Activated CD4-positive, alpha-beta T cell treated with anti-CD3 and anti-CD28 coated beads, Interleukin-2, amount 10 ng/mL, durations not matched to agents 24 days and 14 days (primary cell): ENCODE measurements around the gene LTB. TPM values are rescaled to one million over a fixed set of nuclear protein-coding genes. Genes with fewer than 3 reads are reported as not detected.

Experiments used
- DNase-seq: peaks from one replicate; pipeline ENCODE4 v3.0.0; 2022
- H3K27ac Mint-ChIP-seq: one replicate; pipeline ENCODE4 v1.8.0; 2022; ENCODE audit warnings: mild to moderate bottlenecking, mixed read lengths
- H3K27me3 Mint-ChIP-seq: one replicate; pipeline ENCODE4 v1.8.0; 2022; ENCODE audit warnings: mixed read lengths
- H3K36me3 Mint-ChIP-seq: one replicate; pipeline ENCODE4 v1.8.0; 2022; ENCODE audit warnings: low read depth, mild to moderate bottlenecking, mixed read lengths
- H3K4me1 Mint-ChIP-seq: one replicate; pipeline ENCODE4 v1.8.0; 2021; ENCODE audit warnings: mixed read lengths
- H3K4me3 Mint-ChIP-seq: one replicate; pipeline ENCODE4 v1.8.0; 2022; ENCODE audit warnings: mild to moderate bottlenecking, moderate library complexity, mixed read lengths
- H3K9me3 Mint-ChIP-seq: one replicate; pipeline ENCODE4 v1.8.0; 2021; ENCODE audit warnings: mixed read lengths
- intact Hi-C: fragments of 100-400 bp; cut with micrococcal nuclease; formaldehyde crosslinking; loops from one replicate; pipeline ENCODE4 v1.15.1; 2023
- total RNA-seq: library from RNA; stranded (reverse); gene quantifications from 2 replicates; pipeline ENCODE4 v1.2.3, GENCODE V29; 2022

Gene LTB
- 134 and 136 TPM in 2 replicates for total RNA-seq

- Mint-ChIP-seq H3K27me3 (no peaks in the 10 kb centered on the region), H3K9me3 (no peaks in the 10 kb centered on the region), H3K4me1 (peaks cover 64% of the 10 kb centered on the region), H3K27ac (peak within 1 kb of the TSS; percentile 91), H3K4me3 (peak within 1 kb of the TSS; percentile 94), H3K36me3 (peaks cover 48% of the 10 kb centered on the region)
- peak; percentile 92 for DNase-seq
- intact Hi-C loops, result loop anchor here (5.0 kb wide), 2 partner anchors 90 to 155 kb away; partner anchors contain the start of gene CLIC1
Observed at GRCh38 chr6:31582230-31582643, at the start of gene LTB. TSS of gene LTB (minus strand) at chr6:31582424. CDS start at chr6:31582417, 7 bp downstream.

- Mint-ChIP-seq H3K9me3 (no peaks in the 10 kb centered on the region), H3K4me3 (no peak overlapping the region), H3K27ac (no peak overlapping the region), H3K4me1 (peaks cover 11% of the 10 kb centered on the region), H3K27me3 (no peaks in the 10 kb centered on the region), H3K36me3 (peaks cover 77% of the 10 kb centered on the region)
- DNase-seq, result no peak
- intact Hi-C loops, result no loop called here
Observed at GRCh38 chr6:31631681-31632278, 49.6 kb upstream of the LTB start.

GRCh38 chr6:31631209-31631608, 49.0 kb upstream of the LTB start:
- intact Hi-C loops, result no loop called here
- Mint-ChIP-seq H3K36me3 (peaks cover 78% of the 10 kb centered on the region), H3K9me3 (no peaks in the 10 kb centered on the region), H3K4me3 (no peak overlapping the region), H3K27me3 (no peaks in the 10 kb centered on the region), H3K27ac (no peak overlapping the region), H3K4me1 (peaks cover 13% of the 10 kb centered on the region)
- no peak for DNase-seq

- intact Hi-C loops, result no loop called here
- no peak for DNase-seq
- Mint-ChIP-seq H3K27me3 (no peaks in the 10 kb centered on the region), H3K27ac (peak overlapping the region; percentile 60), H3K9me3 (no peaks in the 10 kb centered on the region), H3K4me3 (no peak overlapping the region), H3K4me1 (peaks cover 15% of the 10 kb centered on the region), H3K36me3 (peaks cover 78% of the 10 kb centered on the region)
Observed at GRCh38 chr6:31630177-31630934, 48.1 kb upstream of the LTB start.

GRCh38 chr6:31629014-31629413, 46.8 kb upstream of the LTB start:
- Mint-ChIP-seq H3K4me3 (no peak overlapping the region), H3K36me3 (peaks cover 79% of the 10 kb centered on the region), H3K4me1 (peaks cover 14% of the 10 kb centered on the region), H3K27me3 (no peaks in the 10 kb centered on the region), H3K9me3 (no peaks in the 10 kb centered on the region), H3K27ac (no peak overlapping the region)
- DNase-seq, result no peak
- intact Hi-C loops, result no loop called here

GRCh38 chr6:31627690-31628287, 45.6 kb upstream of the LTB start:
- H3K27ac Mint-ChIP-seq, result no peak overlapping the region
- H3K9me3 Mint-ChIP-seq, result no peaks in the 10 kb centered on the region
- DNase-seq, result no peak
- H3K4me1 Mint-ChIP-seq, result peaks cover 17% of the 10 kb centered on the region
- H3K27me3 Mint-ChIP-seq, result no peaks in the 10 kb centered on the region
- H3K4me3 Mint-ChIP-seq, result no peak overlapping the region
- intact Hi-C loops, result no loop called here
- peaks cover 83% of the 10 kb centered on the region for H3K36me3 Mint-ChIP-seq

GRCh38 chr6:31626952-31627351, 44.7 kb upstream of the LTB start:
- Mint-ChIP-seq H3K36me3 (peaks cover 87% of the 10 kb centered on the region), H3K4me1 (peaks cover 26% of the 10 kb centered on the region), H3K9me3 (no peaks in the 10 kb centered on the region), H3K27me3 (no peaks in the 10 kb centered on the region), H3K4me3 (no peak overlapping the region), H3K27ac (no peak overlapping the region)
- no peak for DNase-seq
- intact Hi-C loops, result no loop called here

GRCh38 chr6:31624070-31624469, 41.8 kb upstream of the LTB start:
- Mint-ChIP-seq H3K9me3 (no peaks in the 10 kb centered on the region), H3K27ac (no peak overlapping the region), H3K4me1 (peaks cover 33% of the 10 kb centered on the region), H3K27me3 (no peaks in the 10 kb centered on the region), H3K4me3 (no peak overlapping the region), H3K36me3 (peaks cover 75% of the 10 kb centered on the region)
- no peak for DNase-seq
- intact Hi-C loops, result no loop called here

- Mint-ChIP-seq H3K36me3 (peaks cover 68% of the 10 kb centered on the region), H3K27me3 (no peaks in the 10 kb centered on the region), H3K4me1 (peaks cover 35% of the 10 kb centered on the region), H3K4me3 (peak overlapping the region; percentile 90), H3K27ac (peak overlapping the region; percentile 87), H3K9me3 (no peaks in the 10 kb centered on the region)
- no peak for DNase-seq
- intact Hi-C loops, result no loop called here
Observed at GRCh38 chr6:31622684-31623091, 40.5 kb upstream of the LTB start.

- intact Hi-C loops, result loop anchor here (2.0 kb wide), 2 partner anchors 41 to 117 kb away; no protein-coding TSS in a partner anchor
- H3K4me1 Mint-ChIP-seq, result peaks cover 30% of the 10 kb centered on the region
- H3K36me3 Mint-ChIP-seq, result peaks cover 63% of the 10 kb centered on the region
- no peak for DNase-seq
- no peaks in the 10 kb centered on the region for H3K9me3 Mint-ChIP-seq
- peak overlapping the region; percentile 90 for H3K4me3 Mint-ChIP-seq
- H3K27me3 Mint-ChIP-seq, result no peaks in the 10 kb centered on the region
- H3K27ac Mint-ChIP-seq, result peak overlapping the region; percentile 87
Observed at GRCh38 chr6:31621991-31622390, 39.8 kb upstream of the LTB start.

- H3K27me3 Mint-ChIP-seq, result no peaks in the 10 kb centered on the region
- H3K9me3 Mint-ChIP-seq, result no peaks in the 10 kb centered on the region
- intact Hi-C loops, result loop anchor here (2.0 kb wide), 2 partner anchors 41 to 117 kb away; no protein-coding TSS in a partner anchor
- H3K27ac Mint-ChIP-seq, result peak overlapping the region; percentile 87
- peaks cover 66% of the 10 kb centered on the region for H3K36me3 Mint-ChIP-seq
- H3K4me3 Mint-ChIP-seq, result peak overlapping the region; percentile 90
- no peak for DNase-seq
- H3K4me1 Mint-ChIP-seq, result peaks cover 34% of the 10 kb centered on the region
Observed at GRCh38 chr6:31621320-31621939, 39.2 kb upstream of the LTB start.

GRCh38 chr6:31620586-31621319, 38.5 kb upstream of the LTB start, which contains the start of gene PRRC2A:
TSS of gene PRRC2A (plus strand) at chr6:31620715. CDS start at chr6:31622790, 2,075 bp downstream.
- peak within 1 kb of the TSS; percentile 90 for H3K4me3 Mint-ChIP-seq
- DNase-seq, result peak; percentile 93
- intact Hi-C loops, result loop anchor here (1.0 to 2.0 kb wide), 8 partner anchors 32 to 423 kb away; partner anchors contain the start of genes BAG6, DDX39B and NFKBIL1
- H3K9me3 Mint-ChIP-seq, result no peaks in the 10 kb centered on the region
- peaks cover 39% of the 10 kb centered on the region for H3K4me1 Mint-ChIP-seq
- H3K36me3 Mint-ChIP-seq, result peaks cover 60% of the 10 kb centered on the region
- H3K27ac Mint-ChIP-seq, result peak within 1 kb of the TSS; percentile 95
- H3K27me3 Mint-ChIP-seq, result no peaks in the 10 kb centered on the region
